ENCODE data around the gene WNT3A. TPM values are rescaled to one million over a fixed set of nuclear protein-coding genes. Genes with fewer than 3 reads are reported as not detected.

WNT3A gene
- total RNA-seq, 2 experiments from 2014 or later, result not detected

GRCh38 chr1:228002792-228003191, 4.0 kb upstream of the WNT3A start:
- intact Hi-C loops (cut with micrococcal nuclease), result loop anchor here (5.0 kb wide), 1 partner anchor 80 kb away; the partner anchor contains the start of gene ARF1
- Mint-ChIP-seq H3K27ac (no peak overlapping the region), H3K36me3 (ENCODE audit: low read depth) (no peaks in the 10 kb centered on the region), H3K27me3 (ENCODE audit: low read depth) (peaks cover 48% of the 10 kb centered on the region), H3K4me3 (no peak overlapping the region), H3K4me1 (ENCODE audit: low read depth) (peaks cover 8% of the 10 kb centered on the region), H3K9me3 (peaks cover 6% of the 10 kb centered on the region)
- CTCF ChIA-PET, result interaction anchor here (0.7 kb wide), 1 partner anchor 101 kb away, joined by 3 read pairs; no protein-coding TSS in a partner anchor
- DNase-seq, result no peak

- H3K36me3 Mint-ChIP-seq (ENCODE audit: low read depth), result no peaks in the 10 kb centered on the region
- no peak for DNase-seq
- H3K9me3 Mint-ChIP-seq, result no peaks in the 10 kb centered on the region
- H3K4me3 Mint-ChIP-seq, result no peak overlapping the region
- H3K27ac Mint-ChIP-seq, result no peak overlapping the region
- peaks cover 52% of the 10 kb centered on the region for H3K27me3 Mint-ChIP-seq (ENCODE audit: low read depth)
- intact Hi-C loops (cut with micrococcal nuclease), result loop anchor here (5.0 kb wide), 1 partner anchor 79 kb away; the partner anchor contains the start of gene ARF1
- peaks cover 12% of the 10 kb centered on the region for H3K4me1 Mint-ChIP-seq (ENCODE audit: low read depth)
- CTCF ChIA-PET, result interaction anchor here (0.7 kb wide), 1 partner anchor 100 kb away, joined by 3 read pairs; no protein-coding TSS in a partner anchor
Measured at GRCh38 chr1:228003461-228004330, 3.1 kb upstream of the WNT3A start.

DNA sequence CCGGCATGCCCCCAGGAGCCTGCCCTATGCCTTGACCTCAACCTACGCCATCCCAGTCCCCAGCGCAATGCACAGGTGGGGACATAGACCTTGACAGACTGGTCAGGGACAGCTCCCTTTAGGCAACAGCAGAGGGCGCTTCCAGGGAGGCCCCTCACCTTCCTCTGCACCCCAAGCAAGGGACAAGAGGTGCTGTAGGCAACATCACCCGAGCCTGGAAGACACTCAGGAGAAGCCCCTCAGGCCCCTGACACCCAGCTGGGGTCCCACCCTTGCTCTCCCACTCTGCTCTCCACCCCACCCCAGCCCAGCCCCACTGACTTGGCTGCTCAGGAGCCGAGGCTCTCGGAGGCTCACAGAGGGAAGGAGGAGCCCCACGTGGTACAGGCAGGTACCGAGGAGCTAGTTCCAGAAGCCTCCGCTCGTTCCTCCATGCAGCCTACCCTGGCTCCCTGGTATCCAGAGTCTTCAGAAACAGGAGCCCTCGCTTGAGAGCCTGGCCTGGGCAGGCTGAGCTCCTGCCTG, 2.4 kb upstream of the WNT3A start:
- Mint-ChIP-seq H3K27me3 (ENCODE audit: low read depth) (peaks cover 56% of the 10 kb centered on the region), H3K27ac (no peak overlapping the region), H3K4me1 (ENCODE audit: low read depth) (peaks cover 17% of the 10 kb centered on the region), H3K4me3 (no peak overlapping the region), H3K9me3 (no peaks in the 10 kb centered on the region), H3K36me3 (ENCODE audit: low read depth) (no peaks in the 10 kb centered on the region)
- intact Hi-C loops (cut with micrococcal nuclease), result loop anchor here (5.0 kb wide), 1 partner anchor 78 kb away; the partner anchor contains the start of gene ARF1
- DNase-seq, result no peak
- CTCF ChIA-PET, result interaction anchor here (1.4 to 1.8 kb wide), 3 partner anchors 21 to 70 kb away, joined by 3 to 4 read pairs (median 4); no protein-coding TSS in a partner anchor

GRCh38 chr1:228004856-228005462, 1.8 kb upstream of the WNT3A start:
- CTCF ChIA-PET, result interaction anchor here (1.4 to 1.8 kb wide), 3 partner anchors 20 to 69 kb away, joined by 3 to 4 read pairs (median 4); no protein-coding TSS in a partner anchor
- peaks cover 58% of the 10 kb centered on the region for H3K27me3 Mint-ChIP-seq (ENCODE audit: low read depth)

DNA sequence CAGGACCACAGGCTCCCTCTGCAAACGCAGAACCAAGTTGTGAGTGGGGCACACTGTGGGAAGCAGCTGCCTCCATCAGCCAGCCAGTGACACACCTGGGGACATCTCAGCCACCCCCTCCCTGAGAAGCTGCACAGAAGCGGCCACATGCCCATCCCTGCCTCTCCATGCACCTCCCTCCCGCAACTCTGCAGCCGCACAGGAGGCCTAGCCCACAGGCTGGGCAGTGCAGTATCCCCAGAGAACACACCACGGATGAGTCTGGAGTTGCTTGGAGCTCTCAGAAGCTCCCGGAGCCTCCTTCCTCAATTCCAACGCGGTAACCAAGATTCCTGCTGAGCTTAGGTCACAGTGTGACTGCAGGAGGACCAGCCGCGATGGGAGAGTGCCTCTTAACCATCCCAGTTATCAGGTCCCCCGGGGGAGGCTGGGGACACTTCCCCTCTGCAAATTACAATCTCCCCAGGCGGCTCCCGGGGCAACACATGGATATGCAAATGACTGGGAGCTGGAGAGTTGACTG, 1.2 kb upstream of the WNT3A start:
- DNase-seq, result no peak
- intact Hi-C loops (cut with micrococcal nuclease), result no loop called here
- peaks cover 20% of the 10 kb centered on the region for H3K4me1 Mint-ChIP-seq (ENCODE audit: low read depth)
- no peak overlapping the region for H3K4me3 Mint-ChIP-seq
- no peaks in the 10 kb centered on the region for H3K36me3 Mint-ChIP-seq (ENCODE audit: low read depth)
- CTCF ChIA-PET, result interaction anchor here (1.4 to 1.8 kb wide), 3 partner anchors 19 to 69 kb away, joined by 3 to 4 read pairs (median 4); no protein-coding TSS in a partner anchor
- peaks cover 53% of the 10 kb centered on the region for H3K27me3 Mint-ChIP-seq (ENCODE audit: low read depth)
- H3K27ac Mint-ChIP-seq, result no peak overlapping the region
- no peaks in the 10 kb centered on the region for H3K9me3 Mint-ChIP-seq

More at GRCh38 chr1:228004856-228005462, 1.8 kb upstream of the WNT3A start:
- Mint-ChIP-seq H3K4me3 (no peak overlapping the region), H3K9me3 (no peaks in the 10 kb centered on the region), H3K36me3 (ENCODE audit: low read depth) (no peaks in the 10 kb centered on the region), H3K4me1 (ENCODE audit: low read depth) (peaks cover 20% of the 10 kb centered on the region), H3K27ac (no peak overlapping the region)
- no peak for DNase-seq
- intact Hi-C loops (cut with micrococcal nuclease), result loop anchor here (5.0 kb wide), 1 partner anchor 77 kb away; the partner anchor contains the start of gene ARF1

GRCh38 chr1:228006034-228006785, 588 bp upstream of the WNT3A start:
- Mint-ChIP-seq H3K27ac (no peak overlapping the region), H3K27me3 (ENCODE audit: low read depth) (peaks cover 53% of the 10 kb centered on the region), H3K9me3 (no peaks in the 10 kb centered on the region), H3K4me3 (no peak overlapping the region), H3K36me3 (ENCODE audit: low read depth) (no peaks in the 10 kb centered on the region), H3K4me1 (ENCODE audit: low read depth) (peaks cover 20% of the 10 kb centered on the region)
- intact Hi-C loops (cut with micrococcal nuclease), result no loop called here
- DNase-seq, result no peak
- CTCF ChIA-PET, result interaction anchor here (1.7 to 1.8 kb wide), 2 partner anchors 19 to 54 kb away, joined by 4 read pairs; no protein-coding TSS in a partner anchor

GRCh38 chr1:228007049-228007800, 427 bp downstream of the WNT3A start:
- no peak overlapping the region for H3K27ac Mint-ChIP-seq
- no peaks in the 10 kb centered on the region for H3K36me3 Mint-ChIP-seq (ENCODE audit: low read depth)
- no peak for DNase-seq
- H3K4me1 Mint-ChIP-seq (ENCODE audit: low read depth), result peaks cover 20% of the 10 kb centered on the region
- intact Hi-C loops (cut with micrococcal nuclease), result no loop called here
- no peak overlapping the region for H3K4me3 Mint-ChIP-seq
- no peaks in the 10 kb centered on the region for H3K9me3 Mint-ChIP-seq
- H3K27me3 Mint-ChIP-seq (ENCODE audit: low read depth), result peaks cover 50% of the 10 kb centered on the region
- CTCF ChIA-PET, result no interaction called here

DNA sequence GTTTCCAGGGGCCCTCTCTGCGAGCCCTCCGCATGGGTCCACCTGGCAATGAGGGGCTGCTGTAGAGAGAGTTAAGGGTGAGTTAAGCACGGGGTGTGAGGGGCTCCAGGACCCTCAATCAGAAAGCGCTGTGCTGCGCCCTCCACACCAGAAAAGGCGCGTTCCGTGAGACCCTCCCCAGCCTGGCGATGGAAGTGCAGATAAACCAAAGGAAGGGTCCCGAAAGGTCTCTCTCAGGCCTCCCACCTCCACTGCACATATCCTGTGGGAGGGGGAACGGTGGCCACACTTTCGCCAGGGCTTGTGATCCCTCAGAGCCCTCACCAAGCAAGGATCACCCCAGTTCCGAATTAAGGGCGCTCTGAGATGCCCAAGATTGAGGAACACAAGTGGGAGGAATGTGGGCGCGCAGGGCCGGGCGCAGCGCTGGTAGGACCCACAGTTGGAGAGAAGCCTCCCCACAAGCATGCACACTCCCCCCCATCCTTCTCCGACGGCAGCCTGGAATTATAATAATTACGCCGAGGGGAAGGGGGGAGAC, 1.1 kb downstream of the WNT3A start:
- no peaks in the 10 kb centered on the region for H3K9me3 Mint-ChIP-seq
- CTCF ChIA-PET, result no interaction called here
- peaks cover 20% of the 10 kb centered on the region for H3K4me1 Mint-ChIP-seq (ENCODE audit: low read depth)
- intact Hi-C loops (cut with micrococcal nuclease), result no loop called here
- no peaks in the 10 kb centered on the region for H3K36me3 Mint-ChIP-seq (ENCODE audit: low read depth)
- no peak for DNase-seq
- H3K27me3 Mint-ChIP-seq (ENCODE audit: low read depth), result peaks cover 47% of the 10 kb centered on the region
- H3K4me3 Mint-ChIP-seq, result no peak overlapping the region
- no peak overlapping the region for H3K27ac Mint-ChIP-seq

GRCh38 chr1:228008391-228009115, 1.8 kb downstream of the WNT3A start:
- no peak overlapping the region for H3K27ac Mint-ChIP-seq
- DNase-seq, result no peak
- CTCF ChIA-PET, result no interaction called here
- no peaks in the 10 kb centered on the region for H3K9me3 Mint-ChIP-seq
- H3K36me3 Mint-ChIP-seq (ENCODE audit: low read depth), result no peaks in the 10 kb centered on the region
- peaks cover 43% of the 10 kb centered on the region for H3K27me3 Mint-ChIP-seq (ENCODE audit: low read depth)
- H3K4me1 Mint-ChIP-seq (ENCODE audit: low read depth), result peaks cover 20% of the 10 kb centered on the region
- H3K4me3 Mint-ChIP-seq, result no peak overlapping the region
- intact Hi-C loops (cut with micrococcal nuclease), result no loop called here

- H3K4me1 Mint-ChIP-seq (ENCODE audit: low read depth), result peaks cover 20% of the 10 kb centered on the region
- CTCF ChIA-PET, result no interaction called here
- no peak overlapping the region for H3K4me3 Mint-ChIP-seq
- H3K27me3 Mint-ChIP-seq (ENCODE audit: low read depth), result peaks cover 36% of the 10 kb centered on the region
- intact Hi-C loops (cut with micrococcal nuclease), result no loop called here
- no peaks in the 10 kb centered on the region for H3K9me3 Mint-ChIP-seq
- H3K36me3 Mint-ChIP-seq (ENCODE audit: low read depth), result no peaks in the 10 kb centered on the region
- no peak overlapping the region for H3K27ac Mint-ChIP-seq
- no peak for DNase-seq
Measured at GRCh38 chr1:228009116-228009827, 2.5 kb downstream of the WNT3A start.
